ENCODE results near the gene NEURL1B.

DNA sequence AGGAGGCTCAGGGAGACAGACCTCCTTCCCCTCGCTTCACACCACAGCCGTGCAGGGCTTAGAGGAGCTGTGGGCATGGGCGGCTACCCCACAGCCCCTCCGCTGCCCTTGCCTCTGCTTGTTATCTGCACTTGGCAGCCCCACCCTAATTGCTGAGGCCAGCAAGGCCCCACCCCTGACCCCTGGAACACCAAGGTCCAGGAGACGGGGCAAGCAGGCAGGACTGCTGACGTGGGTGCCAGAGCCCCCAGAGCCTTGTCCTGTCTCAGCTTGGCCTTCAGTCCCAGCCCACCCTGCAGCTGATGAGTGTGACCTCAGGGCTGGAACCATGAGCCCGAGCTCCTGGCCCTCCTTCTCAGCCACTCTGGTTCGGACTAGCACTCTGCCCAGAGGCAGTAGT is 29.1 kb upstream of the NEURL1B start:
- TF ChIP-seq TARDBP (IDR thresholded peaks at IDR 0.05) (no peak), BHLHE40 (IDR thresholded peaks at IDR 0.05; ENCODE audit: borderline replicate concordance) (no peak), SUZ12 (IDR thresholded peaks at IDR 0.05) (no peak), HDGF (IDR thresholded peaks at IDR 0.05; ENCODE audit: borderline replicate concordance) (no peak), L3MBTL2 (conservative IDR thresholded peaks at IDR 0.05) (no peak), FOXK2 (IDR thresholded peaks at IDR 0.05) (no peak), FOXM1 (IDR thresholded peaks at IDR 0.05; ENCODE audit: borderline replicate concordance) (no peak)
- TF ChIP-seq, protein P1, sequence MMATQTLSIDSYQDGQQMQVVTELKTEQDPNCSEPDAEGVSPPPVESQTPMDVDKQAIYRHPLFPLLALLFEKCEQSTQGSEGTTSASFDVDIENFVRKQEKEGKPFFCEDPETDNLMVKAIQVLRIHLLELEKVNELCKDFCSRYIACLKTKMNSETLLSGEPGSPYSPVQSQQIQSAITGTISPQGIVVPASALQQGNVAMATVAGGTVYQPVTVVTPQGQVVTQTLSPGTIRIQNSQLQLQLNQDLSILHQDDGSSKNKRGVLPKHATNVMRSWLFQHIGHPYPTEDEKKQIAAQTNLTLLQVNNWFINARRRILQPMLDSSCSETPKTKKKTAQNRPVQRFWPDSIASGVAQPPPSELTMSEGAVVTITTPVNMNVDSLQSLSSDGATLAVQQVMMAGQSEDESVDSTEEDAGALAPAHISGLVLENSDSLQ (IDR thresholded peaks at IDR 0.05): no peak

Measured in HEK293T (cell line).